ENCODE results near the gene AEBP1. TPM values are rescaled to one million over a fixed set of nuclear protein-coding genes. Genes with fewer than 3 reads are reported as not detected.

The AEBP1 gene
- total RNA-seq, 4 donors from 2014 or later = 71.0 to 234 (median 156) TPM

DNA sequence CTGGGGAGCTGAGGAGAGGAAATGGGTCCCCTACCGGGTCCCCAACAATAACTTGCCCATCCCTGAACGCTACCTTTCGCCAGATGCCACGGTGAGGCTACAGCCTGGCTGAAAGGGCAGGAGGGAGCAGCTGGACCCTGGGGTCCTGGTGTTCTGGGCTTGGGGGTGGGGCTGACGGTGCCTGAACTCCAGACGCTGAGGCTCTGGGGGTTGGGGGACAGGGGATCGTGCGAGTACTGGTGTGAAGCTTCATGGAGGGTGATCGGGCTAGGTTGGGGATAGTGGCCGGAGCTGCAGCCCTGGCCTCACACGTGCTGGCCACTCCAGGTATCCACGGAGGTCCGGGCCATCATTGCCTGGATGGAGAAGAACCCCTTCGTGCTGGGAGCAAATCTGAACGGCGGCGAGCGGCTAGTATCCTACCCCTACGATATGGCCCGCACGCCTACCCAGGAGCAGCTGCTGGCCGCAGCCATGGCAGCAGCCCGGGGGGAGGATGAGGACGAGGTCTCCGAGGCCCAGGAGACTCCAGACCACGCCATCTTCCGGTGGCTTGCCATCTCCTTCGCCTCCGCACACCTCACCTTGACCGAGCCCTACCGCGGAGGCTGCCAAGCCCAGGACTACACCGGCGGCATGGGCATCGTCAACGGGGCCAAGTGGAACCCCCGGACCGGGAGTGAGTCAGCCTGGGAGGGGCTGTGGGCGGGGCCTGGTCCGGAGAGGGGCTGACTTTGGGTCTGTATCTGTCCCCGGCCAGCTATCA lies 8.3 kb downstream of the AEBP1 start:
- H3K4me1 ChIP-seq = peaks cover 12 to 36% (median 22%) of the 10 kb centered on the region in 4 donors
- H3K9me3 ChIP-seq = no peaks in the 10 kb centered on the region
- DNase-seq (ENCODE audit: extremely low spot score) = no peak
- peak overlapping the region in 1 of 4 donors; percentile 39 for H3K27ac ChIP-seq (replicated peaks in 1 of 4)
- no peak overlapping the region for H3K4me3 ChIP-seq
- peaks cover 15 to 100% (median 79%) of the 10 kb centered on the region in 4 donors for H3K36me3 ChIP-seq
- intact Hi-C loops (cut with DNase I) = no loop called here
- TF ChIP-seq POLR2AphosphoS5 (IDR thresholded peaks at IDR 0.05) (no peak), EP300 (IDR thresholded peaks at IDR 0.05) (no peak), POLR2A (IDR thresholded peaks at IDR 0.05; ENCODE audit: low read depth) (no peak), CTCF (IDR thresholded peaks at IDR 0.05) (no peak)
- H3K27me3 ChIP-seq = no peaks in the 10 kb centered on the region
- WGBS = 71% methylated on average over 21 of the region's 41 CpGs

- DNase-seq (ENCODE audit: extremely low spot score) = no peak
- intact Hi-C loops (cut with DNase I) = no loop called here
Observed at GRCh38 chr7:44112997-44113763, 9.0 kb downstream of the AEBP1 start.

DNA sequence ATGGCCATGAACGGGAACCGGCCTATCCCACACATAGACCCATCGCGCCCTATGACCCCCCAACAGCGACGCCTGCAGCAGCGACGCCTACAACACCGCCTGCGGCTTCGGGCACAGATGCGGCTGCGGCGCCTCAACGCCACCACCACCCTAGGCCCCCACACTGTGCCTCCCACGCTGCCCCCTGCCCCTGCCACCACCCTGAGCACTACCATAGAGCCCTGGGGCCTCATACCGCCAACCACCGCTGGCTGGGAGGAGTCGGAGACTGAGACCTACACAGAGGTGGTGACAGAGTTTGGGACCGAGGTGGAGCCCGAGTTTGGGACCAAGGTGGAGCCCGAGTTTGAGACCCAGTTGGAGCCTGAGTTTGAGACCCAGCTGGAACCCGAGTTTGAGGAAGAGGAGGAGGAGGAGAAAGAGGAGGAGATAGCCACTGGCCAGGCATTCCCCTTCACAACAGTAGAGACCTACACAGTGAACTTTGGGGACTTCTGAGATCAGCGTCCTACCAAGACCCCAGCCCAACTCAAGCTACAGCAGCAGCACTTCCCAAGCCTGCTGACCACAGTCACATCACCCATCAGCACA lies 9.7 kb downstream of the AEBP1 start:
- 90% methylated on average over 24 of the region's 24 CpGs for WGBS
- DNase-seq (ENCODE audit: extremely low spot score) = no peak
- intact Hi-C loops (cut with DNase I) = no loop called here
- Histone ChIP-seq H3K36me3 (peaks cover 15 to 99% (median 82%) of the 10 kb centered on the region in 4 donors), H3K27ac (replicated peaks in 1 of 4) (no peak overlapping the region), H3K4me3 (no peak overlapping the region), H3K4me1 (peaks cover 11 to 28% (median 14%) of the 10 kb centered on the region in 4 donors), H3K9me3 (no peaks in the 10 kb centered on the region), H3K27me3 (no peaks in the 10 kb centered on the region)
- TF ChIP-seq EP300 (IDR thresholded peaks at IDR 0.05) (no peak), POLR2AphosphoS5 (IDR thresholded peaks at IDR 0.05) (no peak), CTCF (IDR thresholded peaks at IDR 0.05) (no peak), POLR2A (IDR thresholded peaks at IDR 0.05; ENCODE audit: low read depth) (no peak)

More at GRCh38 chr7:44112997-44113763, 9.0 kb downstream of the AEBP1 start:
- Histone ChIP-seq H3K36me3 (peaks cover 15 to 100% (median 83%) of the 10 kb centered on the region in 4 donors), H3K4me3 (no peak overlapping the region), H3K27ac (replicated peaks in 1 of 4) (peak overlapping the region in 1 of 4 donors; percentile 39), H3K4me1 (peaks cover 11 to 34% (median 15%) of the 10 kb centered on the region in 4 donors), H3K9me3 (no peaks in the 10 kb centered on the region), H3K27me3 (no peaks in the 10 kb centered on the region)
- 85% methylated on average over 21 of the region's 34 CpGs for WGBS
- no peak for TF ChIP-seq EP300 (IDR thresholded peaks at IDR 0.05)
- no peak for TF ChIP-seq CTCF (IDR thresholded peaks at IDR 0.05)
- no peak for TF ChIP-seq POLR2A (IDR thresholded peaks at IDR 0.05; ENCODE audit: low read depth)
- no peak for TF ChIP-seq POLR2AphosphoS5 (IDR thresholded peaks at IDR 0.05)

DNA sequence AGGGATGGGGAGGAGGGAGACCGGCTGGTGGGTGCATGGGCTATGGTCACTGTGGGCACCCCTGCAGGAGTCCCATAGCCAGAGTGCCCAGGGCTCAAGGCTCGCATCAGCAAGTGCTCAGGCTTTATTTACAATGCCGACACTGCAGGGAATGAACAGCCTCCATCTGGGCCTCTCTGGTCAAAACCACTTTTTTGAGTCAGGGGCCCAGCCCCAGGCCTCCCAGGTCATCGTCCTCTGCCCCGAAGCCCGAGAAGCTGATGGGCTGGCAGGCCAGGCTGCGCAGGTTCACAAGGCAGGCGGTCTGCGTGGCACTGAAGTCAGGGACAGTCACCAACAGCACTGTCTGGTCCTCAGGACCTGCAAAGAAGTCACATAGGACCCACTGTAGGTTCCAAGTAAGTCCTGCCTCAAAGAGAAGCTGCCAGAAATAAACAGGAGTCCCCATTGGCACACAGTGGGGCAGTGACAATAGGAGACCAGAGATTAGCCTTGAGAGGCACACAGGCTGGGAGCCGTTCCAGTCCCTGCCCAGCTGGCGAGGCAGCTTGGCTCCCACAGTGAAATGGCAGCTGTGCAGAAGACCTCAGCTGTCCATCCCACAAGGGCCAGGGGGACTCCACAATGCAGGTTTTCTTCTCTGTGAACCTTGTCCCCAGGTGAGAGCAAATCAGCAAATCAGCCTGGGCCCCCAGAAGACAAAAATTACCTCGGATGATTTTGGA lies 10.6 kb downstream of the AEBP1 start:
- no peaks in the 10 kb centered on the region for H3K27me3 ChIP-seq
- TF ChIP-seq POLR2AphosphoS5 (IDR thresholded peaks at IDR 0.05) = no peak
- TF ChIP-seq EP300 (IDR thresholded peaks at IDR 0.05) = no peak
- no peak for TF ChIP-seq POLR2A (IDR thresholded peaks at IDR 0.05; ENCODE audit: low read depth)
- no peak for TF ChIP-seq CTCF (IDR thresholded peaks at IDR 0.05)
- H3K36me3 ChIP-seq = peaks cover 15 to 99% (median 81%) of the 10 kb centered on the region in 4 donors
- intact Hi-C loops (cut with DNase I) = no loop called here
- H3K27ac ChIP-seq (replicated peaks in 1 of 4) = peak overlapping the region in 1 of 4 donors; percentile 46
- DNase-seq (ENCODE audit: extremely low spot score) = no peak
- no peak overlapping the region for H3K4me3 ChIP-seq
- WGBS = 74% methylated on average over 4 of the region's 12 CpGs
- H3K9me3 ChIP-seq = no peaks in the 10 kb centered on the region
- peaks cover 18 to 28% (median 21%) of the 10 kb centered on the region in 4 donors for H3K4me1 ChIP-seq

Data from esophagus muscularis mucosa (tissue), 4 donors.